NCI-H2196 treated with DMSO at 0.1 percent for 48 hours (cell line): ENCODE measurements around the gene EPSTI1.
"Not testable (repeated sequence)": the region's sequence is repeated elsewhere in the genome, so short reads cannot be mapped to it uniquely, and the experiment has no call there.

Experiments used
- DNase-seq: peaks from one replicate; lab custom pipeline; 2025; ENCODE audit not compliant: unreplicated experiment; lab: John Stamatoyannopoulos, UW

The EPSTI1 gene

DNA sequence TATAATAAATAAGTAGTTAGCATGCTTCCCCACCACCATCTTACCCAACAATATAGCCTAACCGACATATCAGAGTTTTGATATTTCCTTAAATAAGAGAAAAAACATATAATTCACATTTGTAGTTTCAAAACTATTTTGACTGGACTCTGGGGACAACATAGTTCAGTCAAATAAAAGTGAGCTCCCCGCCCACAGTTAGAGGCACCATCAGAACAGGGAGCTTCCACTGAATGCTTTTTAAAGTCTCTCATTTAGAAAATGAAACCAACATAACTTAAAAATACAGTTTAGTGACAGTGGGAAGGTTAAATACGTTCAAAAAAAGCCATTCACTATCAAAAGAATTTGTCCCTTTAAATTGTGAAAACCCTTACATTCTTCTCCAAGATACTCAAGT is 92.8 kb downstream of the EPSTI1 start:
- no peak for DNase-seq

DNA sequence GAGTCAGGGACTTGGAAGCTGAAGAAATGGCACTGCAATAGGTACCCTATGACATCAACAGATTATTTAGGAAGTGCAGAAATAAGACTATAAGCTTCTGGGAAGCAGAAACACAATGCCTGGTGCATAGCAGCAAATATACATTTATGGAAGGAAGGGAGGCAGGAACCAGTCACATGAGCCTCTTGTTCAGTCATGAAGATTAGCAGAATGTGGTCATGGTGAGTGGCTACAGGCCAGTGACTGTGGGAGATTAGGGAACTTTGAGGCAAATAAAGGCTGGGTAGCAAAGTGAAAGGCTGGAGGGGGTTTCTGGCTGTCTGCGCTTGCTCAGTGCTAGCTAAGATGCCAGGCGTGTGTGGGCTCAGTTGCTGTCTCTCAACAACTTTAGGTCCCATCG is 96.3 kb downstream of the EPSTI1 start:
- no peak for DNase-seq

GRCh38 chr13:42894765-42895243 is 97.2 kb downstream of the EPSTI1 start:
- DNase-seq: no peak

GRCh38 chr13:42893214-42893671 is 98.8 kb downstream of the EPSTI1 start:
- no peak for DNase-seq

DNA sequence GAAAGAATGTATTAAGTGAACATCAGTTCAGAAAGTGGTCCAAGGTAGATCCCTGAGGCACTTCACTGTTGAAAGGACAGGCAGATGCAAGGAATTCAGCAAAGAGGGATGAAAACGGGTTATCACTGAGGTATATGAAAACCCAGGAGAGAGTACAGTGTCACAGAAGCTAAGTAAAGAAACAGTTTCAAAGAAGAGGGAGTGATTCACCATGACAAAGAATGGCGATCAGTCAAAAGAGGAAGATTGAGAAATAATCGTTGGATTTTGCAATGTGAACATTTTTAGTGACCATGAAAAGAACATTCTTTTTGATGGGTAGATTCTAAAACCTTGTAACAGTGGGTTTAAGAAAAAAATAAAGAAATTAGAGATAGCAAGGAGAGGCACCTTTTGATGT is 99.3 kb downstream of the EPSTI1 start:
- no peak for DNase-seq

- DNase-seq: no peak
Measured at GRCh38 chr13:42891591-42891990, 100.5 kb downstream of the EPSTI1 start.

GRCh38 chr13:42885325-42885724 is 106.7 kb downstream of the EPSTI1 start:
- DNase-seq: no peak

- no peak for DNase-seq
Measured at GRCh38 chr13:42883771-42884467, 108.1 kb downstream of the EPSTI1 start.

- DNase-seq: no peak
Measured at GRCh38 chr13:42883142-42883541, 108.9 kb downstream of the EPSTI1 start.

DNA sequence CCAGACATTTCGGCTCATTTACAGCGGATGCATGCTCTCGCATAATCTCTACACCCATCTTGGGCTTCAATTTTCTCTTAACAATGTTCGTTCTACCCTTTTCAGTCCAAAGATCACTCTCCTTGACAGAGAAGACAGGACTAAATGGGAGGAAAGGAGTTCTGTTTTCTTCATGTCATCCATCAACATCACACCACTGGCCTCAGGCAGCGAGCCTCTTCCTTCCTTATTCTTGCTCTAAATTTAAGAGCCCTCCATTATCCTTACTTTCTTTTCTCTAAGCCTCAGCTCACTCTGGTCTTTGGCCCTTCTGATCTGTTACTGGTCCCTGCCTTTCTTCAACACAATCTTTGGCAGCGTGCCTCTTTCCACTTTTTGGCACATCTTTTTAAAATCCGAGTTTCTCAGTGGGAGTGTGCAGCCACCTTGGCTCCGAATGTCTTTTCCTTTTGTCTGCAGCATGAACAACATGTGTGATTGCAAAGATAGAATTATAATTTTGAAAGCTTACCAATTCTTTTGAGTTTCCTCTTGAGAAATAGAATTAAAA is 111.9 kb downstream of the EPSTI1 start:
- DNase-seq: no peak

DNA sequence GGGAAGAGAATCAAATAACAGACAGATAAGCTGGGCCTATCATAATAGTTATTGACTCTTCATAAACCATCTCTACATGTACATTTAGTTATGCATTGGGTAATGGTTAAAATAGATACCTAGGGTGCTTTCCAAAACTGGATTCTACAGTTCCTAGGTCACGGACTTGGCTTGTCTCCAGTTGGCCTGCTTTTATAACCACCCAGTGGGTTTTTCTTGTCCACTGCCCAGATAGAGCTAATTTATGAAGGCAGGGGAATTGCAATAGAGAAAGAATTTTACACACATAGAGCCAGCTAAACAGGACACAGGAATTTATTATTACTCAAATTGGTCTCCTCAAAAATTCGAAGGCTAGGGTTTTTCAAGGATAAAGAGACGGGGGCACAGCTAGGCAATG is 113.3 kb downstream of the EPSTI1 start:
- no peak for DNase-seq

DNA sequence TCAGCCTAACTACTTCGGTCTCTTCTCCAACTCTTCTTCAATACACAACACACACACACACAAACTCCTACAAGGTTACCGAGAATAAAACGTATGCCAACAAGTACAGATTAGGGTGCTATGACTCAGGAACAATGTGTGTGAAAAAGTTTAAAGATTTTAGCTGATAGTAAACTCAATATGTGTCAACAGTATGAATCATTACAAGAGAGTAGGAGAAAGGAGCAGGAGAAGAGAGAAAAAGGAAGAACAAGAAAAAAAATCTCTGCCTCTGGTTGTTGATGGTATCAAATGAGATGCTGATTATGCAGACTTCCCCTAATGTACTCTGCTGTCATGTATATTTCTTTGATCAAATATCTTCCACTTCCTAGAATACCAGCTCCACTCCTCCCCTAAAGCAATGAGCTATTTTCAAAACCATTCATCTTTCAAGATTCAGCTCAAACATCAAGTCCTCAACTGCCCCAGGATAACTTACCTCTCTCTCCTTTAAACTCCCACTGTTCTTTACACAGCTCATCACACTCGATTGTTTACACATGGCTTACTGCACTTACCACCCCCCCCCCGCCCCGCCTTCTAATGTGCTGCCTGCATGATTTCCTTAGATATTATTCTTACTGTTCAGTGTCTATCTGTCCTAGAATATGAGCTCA is 115.0 kb downstream of the EPSTI1 start:
- no peak for DNase-seq

GRCh38 chr13:42876270-42876714 is 115.7 kb downstream of the EPSTI1 start:
- DNase-seq: no peak

DNA sequence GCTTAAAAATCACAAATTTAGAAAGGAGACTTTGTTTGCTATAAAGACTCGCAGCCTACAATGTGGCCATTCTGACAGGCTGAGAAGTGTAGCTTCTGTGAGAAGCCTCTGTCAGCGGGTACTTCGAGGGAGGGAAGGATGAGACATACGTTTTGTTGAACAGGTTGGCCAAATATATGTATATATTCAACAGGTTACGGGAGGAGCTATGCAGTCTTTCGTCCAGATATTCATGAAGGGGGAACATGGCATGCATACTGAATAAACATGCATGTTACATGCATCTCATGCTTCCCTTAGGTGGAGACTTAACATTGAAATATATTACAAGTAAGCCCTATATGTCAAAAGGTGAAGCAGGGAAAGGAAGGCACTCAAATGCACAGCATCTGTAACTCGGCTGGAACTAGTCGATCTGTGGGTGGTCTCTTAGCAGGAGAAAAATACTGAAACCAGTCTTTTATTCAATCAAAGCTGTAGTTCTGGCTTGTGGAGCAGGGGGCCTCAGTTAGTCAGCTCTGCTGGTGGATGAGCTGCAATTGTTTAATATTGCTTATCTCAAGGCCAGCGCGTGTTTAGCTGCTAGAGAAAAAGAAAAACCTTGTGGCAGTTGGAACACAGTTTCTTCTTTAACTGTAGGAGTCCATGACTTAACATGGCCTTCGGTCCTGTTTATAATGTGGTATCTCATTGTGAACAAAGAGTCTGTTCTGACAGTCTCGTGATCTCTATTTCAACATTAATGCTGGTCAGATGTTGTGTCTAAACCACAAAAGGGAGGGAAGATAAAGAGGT is 116.4 kb downstream of the EPSTI1 start:
- no peak for DNase-seq

DNA sequence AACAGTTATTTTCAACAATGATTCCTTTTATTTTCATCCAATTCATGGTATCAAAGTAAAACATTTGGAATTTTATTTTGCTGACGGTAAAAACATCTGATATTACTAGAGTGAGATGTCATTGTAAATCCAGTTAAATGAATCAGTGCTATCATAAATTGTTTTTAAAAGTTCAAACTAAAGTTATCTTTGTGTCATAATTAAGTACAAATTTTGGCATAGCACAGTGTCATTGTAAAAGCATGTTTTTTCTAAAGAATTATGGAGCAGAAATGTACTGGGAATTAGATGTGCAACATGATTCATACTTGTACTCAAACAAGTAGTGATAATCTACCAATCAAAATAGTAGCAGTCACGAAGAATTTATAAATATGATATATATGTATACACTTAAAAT is 117.8 kb downstream of the EPSTI1 start:
- DNase-seq: no peak

DNA sequence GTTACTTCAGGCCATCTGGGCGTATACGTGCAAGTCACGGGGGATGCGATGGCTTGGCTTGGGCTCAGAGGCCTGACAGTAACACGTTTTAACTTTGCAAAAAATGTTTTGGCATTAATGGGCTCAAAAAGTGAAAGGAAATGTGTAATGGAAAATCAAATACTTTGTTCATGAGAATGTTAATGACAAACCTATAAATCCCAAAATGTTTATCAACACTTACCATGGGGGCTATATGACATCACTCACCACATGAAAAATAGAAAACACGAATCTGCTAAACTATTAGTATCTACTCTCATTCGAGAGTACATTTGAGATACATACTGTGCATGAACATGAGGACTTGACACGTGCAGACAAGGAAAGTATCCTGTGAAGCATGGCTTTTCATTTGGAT is 119.0 kb downstream of the EPSTI1 start:
- no peak for DNase-seq

GRCh38 chr13:42867232-42867631 is 124.8 kb downstream of the EPSTI1 start:
- DNase-seq: no peak

DNA sequence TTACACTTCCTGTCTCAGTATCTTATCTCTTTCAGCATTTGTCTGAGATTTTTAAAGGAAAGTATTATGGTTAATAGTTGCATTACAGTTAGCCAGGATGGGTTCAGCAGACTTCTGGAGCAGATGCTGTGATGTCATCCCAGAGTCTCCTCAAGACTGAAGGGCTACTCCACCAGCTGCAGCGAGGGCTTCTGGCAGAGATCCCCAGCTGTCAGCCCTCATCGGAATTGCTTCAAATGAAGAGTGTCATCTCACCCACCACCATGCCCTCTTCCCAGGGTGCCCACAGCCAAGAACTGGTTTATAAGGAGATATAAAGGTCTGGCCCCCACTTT is 126.3 kb downstream of the EPSTI1 start:
- DNase-seq: no peak

DNA sequence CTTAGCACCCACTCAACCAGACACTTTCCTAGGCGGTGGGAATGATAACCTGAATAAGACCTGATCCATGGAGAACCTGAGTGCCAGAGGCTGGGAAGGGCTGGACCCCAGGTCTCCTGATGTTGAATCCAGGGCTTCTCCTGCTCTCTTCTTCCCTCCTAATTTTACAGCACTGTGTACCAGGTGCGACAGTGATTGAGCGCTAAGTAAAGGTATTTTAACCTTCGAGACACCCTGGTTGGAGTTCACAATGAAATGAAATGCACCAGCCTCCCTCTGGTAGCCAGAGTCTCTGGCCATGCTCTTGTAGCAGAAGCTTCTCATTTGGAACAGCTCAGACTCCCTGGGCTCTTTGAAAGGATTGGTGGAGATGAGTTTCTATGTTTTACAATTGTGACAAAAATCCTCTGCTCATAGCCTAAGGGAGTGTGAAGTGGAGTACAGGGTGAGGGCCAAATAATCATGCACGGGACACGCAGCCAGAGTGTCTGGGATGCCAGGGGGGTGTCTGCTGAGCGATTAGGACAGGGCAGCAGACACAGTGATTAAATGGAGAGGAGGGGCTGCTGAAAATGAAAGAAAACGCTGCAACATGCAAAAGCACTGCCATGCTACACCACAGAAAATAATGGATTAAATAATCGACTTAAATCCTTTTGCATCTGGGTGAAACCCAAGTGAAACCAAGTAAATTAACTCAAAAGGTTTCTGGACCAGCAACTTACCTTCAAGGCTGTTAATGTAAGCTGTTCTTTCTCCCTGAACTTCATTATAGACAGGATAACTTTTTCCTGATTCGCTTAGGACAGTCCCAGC is 126.9 kb downstream of the EPSTI1 start:
- no peak for DNase-seq

DNA sequence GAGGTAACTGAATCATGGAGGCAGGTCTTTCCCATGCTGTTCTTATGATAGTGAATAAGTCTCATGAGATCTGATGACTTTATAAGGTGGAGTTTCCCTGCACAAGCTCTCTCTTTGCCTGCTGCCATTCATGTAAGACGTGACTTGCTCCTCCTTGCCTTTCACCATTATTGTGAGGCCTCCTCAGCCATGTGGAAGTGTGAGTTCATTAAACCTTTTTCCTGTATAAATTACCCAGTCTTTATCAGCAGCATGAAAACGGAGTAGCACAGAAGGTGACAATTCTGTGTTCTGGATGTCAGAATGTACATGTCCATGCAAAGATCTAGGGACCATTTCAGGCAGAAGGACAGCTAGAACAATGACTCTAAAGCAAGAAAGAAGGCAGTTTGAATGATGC is 129.7 kb downstream of the EPSTI1 start:
- not testable (repeated sequence) for DNase-seq

- no peak for DNase-seq
Measured at GRCh38 chr13:42860485-42860884, 131.6 kb downstream of the EPSTI1 start.
